ENCODE data around the gene C2CD3. TPM values are rescaled to one million over a fixed set of nuclear protein-coding genes. Genes with fewer than 3 reads are reported as not detected.
"Not testable (repeated sequence)": the region's sequence is repeated elsewhere in the genome, so short reads cannot be mapped to it uniquely, and the experiment has no call there.

The C2CD3 gene
- total RNA-seq, 2 donors from 2014 or later, result 31.1 to 35.2 TPM

DNA sequence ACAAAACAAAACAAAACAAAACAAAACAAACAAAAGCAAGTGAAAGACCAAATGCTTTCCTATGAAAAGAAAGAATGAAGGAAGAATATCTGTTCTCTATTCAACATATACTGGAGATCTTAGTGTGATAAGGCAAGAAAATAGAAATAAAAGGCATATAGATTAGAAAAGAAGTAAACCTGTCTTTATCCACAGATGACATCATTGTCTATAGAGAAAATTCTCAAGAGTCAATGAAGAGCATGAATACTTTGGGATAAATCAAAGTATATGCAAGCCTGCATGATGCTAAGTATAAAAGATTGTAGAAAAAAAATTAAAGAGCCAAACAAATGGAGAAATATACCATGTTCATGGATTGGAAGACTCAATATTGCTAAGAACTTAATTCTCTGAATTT is 17.6 kb downstream of the C2CD3 start:
- Mint-ChIP-seq H3K27ac (no peak overlapping the region), H3K27me3 (ENCODE audit: low read depth) (no peaks in the 10 kb centered on the region), H3K4me1 (ENCODE audit: low read depth) (no peaks in the 10 kb centered on the region), H3K9me3 (no peaks in the 10 kb centered on the region), H3K4me3 (no peak overlapping the region), H3K36me3 (ENCODE audit: insufficient read depth in 2 of 2) (peaks cover 3 to 7% of the 10 kb centered on the region in 2 donors)
- no peak for ATAC-seq (replicated peaks in 1 of 2)
- DNase-seq, result no peak

DNA sequence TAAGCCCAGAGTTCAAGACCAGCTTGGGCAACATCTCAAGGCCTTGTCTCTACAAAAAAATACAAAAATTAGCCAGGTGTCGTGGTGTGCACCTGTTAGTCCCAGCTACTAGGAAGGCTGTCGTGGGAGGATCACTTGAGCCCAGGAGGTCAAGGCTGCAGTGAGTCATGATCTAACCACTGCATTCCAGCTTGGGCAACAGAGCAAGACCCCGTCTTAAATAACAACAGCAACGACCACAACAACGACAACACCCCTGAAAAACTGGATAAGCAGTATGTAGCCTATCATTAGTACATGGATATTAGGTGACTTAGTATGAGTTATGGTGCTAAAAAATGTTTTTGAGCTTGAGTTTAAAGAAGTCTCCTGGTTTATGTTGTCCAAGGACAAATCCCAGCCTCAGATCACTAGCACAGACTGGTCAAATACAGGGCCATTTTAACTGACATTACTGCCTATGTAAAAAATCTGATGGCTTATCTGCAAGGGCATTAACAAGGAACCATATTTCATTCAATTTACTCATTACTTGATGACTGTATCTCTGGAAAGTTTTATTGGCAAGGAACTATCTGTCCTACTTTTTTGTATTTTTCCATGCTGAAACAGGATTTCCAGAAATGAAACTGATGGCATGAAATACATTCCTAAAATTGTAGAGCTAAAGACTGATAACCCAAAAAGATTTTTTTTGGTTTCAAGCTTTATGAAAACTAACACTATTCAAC is 23.4 kb downstream of the C2CD3 start:
- DNase-seq (no peak), ATAC-seq (replicated peaks in 1 of 2) (no peak)
- no peaks in the 10 kb centered on the region for H3K9me3 Mint-ChIP-seq
- peaks cover 4% of the 10 kb centered on the region for H3K4me1 Mint-ChIP-seq (ENCODE audit: low read depth)
- H3K27me3 Mint-ChIP-seq (ENCODE audit: low read depth), result no peaks in the 10 kb centered on the region
- H3K27ac Mint-ChIP-seq, result no peak overlapping the region
- H3K4me3 Mint-ChIP-seq, result no peak overlapping the region
- peaks cover 1% of the 10 kb centered on the region in 2 donors for H3K36me3 Mint-ChIP-seq (ENCODE audit: insufficient read depth in 2 of 2)

DNA sequence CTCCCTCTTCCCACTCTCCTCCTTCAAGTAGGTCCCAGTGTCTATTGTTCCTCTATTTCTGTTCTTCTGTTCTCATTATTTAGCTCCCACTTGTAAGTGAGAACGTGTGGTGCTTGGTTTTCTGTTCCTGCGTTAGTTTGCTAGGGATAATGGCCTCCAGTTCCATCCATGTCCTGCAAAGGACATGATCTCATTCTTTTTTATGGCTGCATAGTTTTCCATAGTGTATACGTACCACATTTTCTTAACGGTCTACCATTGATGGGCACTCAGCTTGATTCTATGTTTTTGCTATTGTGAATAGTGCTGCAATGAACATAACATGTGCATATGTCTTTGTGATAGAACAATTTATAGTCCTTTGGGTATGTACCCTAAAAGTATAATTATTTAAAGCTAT is 26.2 kb downstream of the C2CD3 start:
- Mint-ChIP-seq H3K4me3 (no peak overlapping the region), H3K36me3 (ENCODE audit: insufficient read depth in 2 of 2) (peaks cover 0 to 1% of the 10 kb centered on the region in 2 donors)

DNA sequence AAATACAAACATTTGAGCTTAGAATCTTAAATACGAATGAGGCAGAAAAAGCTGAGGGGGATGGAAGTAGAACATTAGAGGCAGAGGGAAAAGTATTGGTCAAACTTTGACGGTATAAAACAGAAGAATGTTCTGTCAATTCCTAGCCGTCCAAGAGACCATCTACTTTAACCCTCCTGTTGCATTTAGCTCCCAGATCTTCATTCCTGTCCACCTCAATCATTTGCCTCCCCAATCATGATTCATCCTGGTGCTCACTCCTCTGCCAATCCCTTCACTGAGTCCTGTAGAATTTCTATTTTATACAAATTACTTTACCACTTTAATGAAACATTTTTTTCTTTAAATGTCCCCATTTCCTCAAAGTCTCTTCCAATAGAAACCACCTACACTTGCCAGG is 28.2 kb downstream of the C2CD3 start:
- DNase-seq, result no peak
- no peak overlapping the region for H3K4me3 Mint-ChIP-seq
- peaks cover 4% of the 10 kb centered on the region for H3K4me1 Mint-ChIP-seq (ENCODE audit: low read depth)
- peak overlapping the region; percentile 13 for H3K27ac Mint-ChIP-seq
- no peak for ATAC-seq (replicated peaks in 1 of 2)
- no peaks in the 10 kb centered on the region for H3K27me3 Mint-ChIP-seq (ENCODE audit: low read depth)
- peaks cover 3 to 6% of the 10 kb centered on the region in 2 donors for H3K36me3 Mint-ChIP-seq (ENCODE audit: insufficient read depth in 2 of 2)
- H3K9me3 Mint-ChIP-seq, result no peaks in the 10 kb centered on the region

More for the DNA sequence above, 26.2 kb downstream of the C2CD3 start:
- Mint-ChIP-seq H3K9me3 (no peaks in the 10 kb centered on the region), H3K27ac (no peak overlapping the region), H3K27me3 (ENCODE audit: low read depth) (no peaks in the 10 kb centered on the region), H3K4me1 (ENCODE audit: low read depth) (peaks cover 4% of the 10 kb centered on the region)
- no peak for ATAC-seq (replicated peaks in 1 of 2)
- DNase-seq, result no peak

DNA sequence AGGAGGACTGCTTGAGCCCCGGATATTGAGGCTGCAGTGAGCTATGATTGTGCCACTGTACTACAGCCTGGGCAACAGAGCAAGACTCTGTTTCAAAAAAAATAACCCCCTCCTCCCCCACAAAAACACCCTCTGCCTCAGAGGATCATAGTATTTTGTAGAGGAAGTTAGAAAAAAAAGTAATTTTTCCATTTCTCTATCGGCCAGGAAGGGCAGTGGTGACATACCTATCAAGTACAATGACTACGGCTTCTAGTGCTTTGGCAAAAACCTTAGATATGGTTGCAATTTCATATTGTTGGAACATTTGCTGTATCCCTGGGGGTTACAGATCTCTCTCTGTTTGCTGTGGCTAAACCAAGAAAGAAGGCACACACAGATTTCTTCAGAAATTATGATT is 28.9 kb downstream of the C2CD3 start:
- H3K36me3 Mint-ChIP-seq (ENCODE audit: insufficient read depth in 2 of 2), result peaks cover 3 to 6% of the 10 kb centered on the region in 2 donors
- H3K4me3 Mint-ChIP-seq, result no peak overlapping the region
- peaks cover 4% of the 10 kb centered on the region for H3K4me1 Mint-ChIP-seq (ENCODE audit: low read depth)
- no peaks in the 10 kb centered on the region for H3K27me3 Mint-ChIP-seq (ENCODE audit: low read depth)
- H3K9me3 Mint-ChIP-seq, result no peaks in the 10 kb centered on the region
- DNase-seq (no peak), ATAC-seq (replicated peaks in 1 of 2) (no peak)
- H3K27ac Mint-ChIP-seq, result no peak overlapping the region

DNA sequence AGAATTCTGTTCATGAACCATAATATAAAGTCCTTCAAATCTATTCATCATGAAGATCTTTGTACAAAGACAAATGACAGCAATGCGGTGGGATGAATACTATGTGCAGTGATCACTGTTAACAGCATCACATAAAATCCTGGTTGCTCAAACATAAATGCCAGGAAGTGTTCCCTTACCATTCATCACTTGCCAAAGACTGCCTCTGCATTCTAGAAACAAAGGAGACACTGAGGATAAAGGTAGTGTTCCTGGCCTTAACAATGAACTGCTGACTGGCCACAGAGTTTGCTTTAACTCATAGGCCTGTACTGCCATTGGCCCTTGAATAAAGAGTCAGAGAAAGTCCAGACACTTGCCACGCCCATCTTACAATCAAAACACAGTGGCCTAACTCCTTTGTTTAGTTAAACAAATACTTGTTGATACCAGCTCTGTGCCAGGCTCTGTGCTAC is 29.5 kb downstream of the C2CD3 start:
- Mint-ChIP-seq H3K36me3 (ENCODE audit: insufficient read depth in 2 of 2) (peaks cover 3 to 6% of the 10 kb centered on the region in 2 donors), H3K27me3 (ENCODE audit: low read depth) (no peaks in the 10 kb centered on the region), H3K4me3 (no peak overlapping the region), H3K27ac (no peak overlapping the region), H3K9me3 (no peaks in the 10 kb centered on the region), H3K4me1 (ENCODE audit: low read depth) (peaks cover 4% of the 10 kb centered on the region)
- ATAC-seq (replicated peaks in 1 of 2) (no peak), DNase-seq (no peak)

DNA sequence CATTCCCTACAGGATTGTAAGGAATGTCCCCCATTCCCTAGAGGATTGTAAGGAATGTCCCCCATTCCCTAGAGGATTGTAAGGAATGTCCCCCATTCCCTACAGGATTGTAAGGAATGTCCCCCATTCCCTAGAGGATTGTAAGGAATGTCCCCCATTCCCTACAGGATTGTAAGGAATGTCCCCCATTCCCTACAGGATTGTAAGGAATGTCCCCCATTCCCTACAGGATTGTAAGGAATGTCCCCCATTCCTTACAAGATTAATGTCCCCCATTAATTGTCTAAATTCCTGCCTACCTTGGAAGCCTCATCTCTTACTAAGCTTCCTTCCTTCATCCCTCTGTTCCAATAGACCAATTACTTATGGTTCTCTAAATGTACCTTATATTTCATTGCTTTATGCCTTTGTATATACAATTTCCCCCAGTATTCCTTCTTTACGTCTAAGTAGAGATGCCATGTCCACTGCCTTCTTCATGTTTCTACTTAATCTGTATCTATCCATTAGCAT is 30.8 kb downstream of the C2CD3 start:
- not testable (repeated sequence) for H3K27ac Mint-ChIP-seq; H3K4me1 Mint-ChIP-seq (ENCODE audit: low read depth); DNase-seq; H3K36me3 Mint-ChIP-seq (ENCODE audit: insufficient read depth in 2 of 2); H3K9me3 Mint-ChIP-seq; ATAC-seq (replicated peaks in 1 of 2); H3K27me3 Mint-ChIP-seq (ENCODE audit: low read depth); H3K4me3 Mint-ChIP-seq

DNA sequence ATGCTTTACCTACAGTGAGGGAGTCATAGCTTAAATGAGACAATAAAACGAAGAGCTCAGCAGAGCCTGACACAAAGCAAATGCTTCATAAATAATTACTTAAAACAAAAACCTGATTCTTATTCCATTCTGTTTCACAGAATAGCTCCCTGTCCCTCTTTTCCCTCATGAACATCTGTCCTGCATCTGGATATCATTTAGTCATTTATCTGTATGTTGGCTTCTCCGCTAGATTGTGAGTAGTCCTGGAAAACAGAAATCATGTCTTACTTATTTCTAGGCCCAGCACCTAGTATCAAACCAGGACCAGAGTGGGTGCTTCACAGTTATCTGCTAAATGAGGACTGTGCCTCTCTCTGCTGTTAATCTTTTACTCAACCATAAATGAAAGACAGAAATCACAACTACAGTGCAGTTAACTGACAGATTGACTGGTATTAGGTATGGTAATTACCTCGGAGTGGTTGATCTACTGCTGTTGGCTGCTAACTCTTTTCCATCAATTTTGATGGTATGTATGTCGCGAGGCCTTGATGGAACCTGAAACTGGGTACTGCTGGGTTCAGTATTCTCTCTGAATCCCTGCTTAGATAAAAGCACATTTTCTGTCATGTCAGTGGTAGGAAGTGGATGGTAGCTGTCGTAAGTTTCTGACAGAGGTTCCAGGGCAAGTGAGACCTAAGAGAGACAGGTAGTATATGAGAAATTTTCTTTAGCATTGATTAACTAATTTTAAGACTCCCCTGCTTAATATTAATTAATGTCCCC is 31.5 kb downstream of the C2CD3 start:
- peaks cover under 1% of the 10 kb centered on the region for H3K4me1 Mint-ChIP-seq (ENCODE audit: low read depth)

DNA sequence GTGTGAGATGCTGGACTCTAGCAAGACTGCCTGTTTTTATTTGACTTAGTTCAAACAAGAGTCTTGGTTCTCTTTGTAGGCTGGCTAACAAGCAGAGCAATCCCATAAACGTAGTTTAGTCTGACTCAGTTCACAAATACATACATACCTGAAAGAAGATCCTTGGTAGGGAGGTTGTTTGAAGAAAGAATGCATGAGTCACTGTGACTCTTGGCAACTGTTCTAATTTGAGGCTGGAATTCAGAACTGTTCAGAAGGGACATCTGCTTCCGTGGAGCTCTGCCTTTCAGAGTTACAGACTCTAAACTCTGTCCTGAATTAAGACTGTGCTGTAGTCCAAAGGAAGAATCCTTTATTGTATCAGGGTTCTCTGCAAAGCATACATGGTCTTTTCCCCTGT is 32.2 kb downstream of the C2CD3 start:
- Mint-ChIP-seq H3K4me1 (ENCODE audit: low read depth) (no peaks in the 10 kb centered on the region), H3K27ac (no peak overlapping the region), H3K9me3 (no peaks in the 10 kb centered on the region), H3K4me3 (no peak overlapping the region), H3K27me3 (ENCODE audit: low read depth) (no peaks in the 10 kb centered on the region), H3K36me3 (ENCODE audit: insufficient read depth in 2 of 2) (peaks cover 2 to 10% of the 10 kb centered on the region in 2 donors)
- ATAC-seq (replicated peaks in 1 of 2), result no peak
- DNase-seq, result no peak

More for the DNA sequence above, 31.5 kb downstream of the C2CD3 start:
- peaks cover 2 to 10% of the 10 kb centered on the region in 2 donors for H3K36me3 Mint-ChIP-seq (ENCODE audit: insufficient read depth in 2 of 2)
- ATAC-seq (replicated peaks in 1 of 2) (no peak), DNase-seq (no peak)
- H3K27ac Mint-ChIP-seq, result no peak overlapping the region
- no peaks in the 10 kb centered on the region for H3K27me3 Mint-ChIP-seq (ENCODE audit: low read depth)
- no peak overlapping the region for H3K4me3 Mint-ChIP-seq
- H3K9me3 Mint-ChIP-seq, result no peaks in the 10 kb centered on the region

DNA sequence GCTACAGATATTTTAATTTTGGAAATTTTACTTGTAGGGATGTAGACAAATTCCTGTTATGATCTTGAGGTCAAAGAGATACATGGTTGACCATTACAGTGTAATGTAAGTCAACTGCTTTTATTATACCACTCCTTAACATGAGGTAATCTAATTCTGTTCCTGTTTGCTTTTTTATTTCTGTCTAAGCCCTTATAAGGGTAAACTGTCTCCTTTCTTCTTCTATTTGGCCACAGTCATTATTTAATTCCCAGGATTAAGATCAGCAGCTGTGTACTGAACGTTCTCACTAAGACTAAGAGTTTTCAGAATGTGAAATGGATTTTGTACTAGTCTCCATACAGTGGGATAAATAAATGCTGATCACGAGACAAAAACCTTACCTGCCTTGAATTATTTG is 32.8 kb downstream of the C2CD3 start:
- ATAC-seq (replicated peaks in 1 of 2), result no peak
- Mint-ChIP-seq H3K27ac (no peak overlapping the region), H3K9me3 (no peaks in the 10 kb centered on the region), H3K36me3 (ENCODE audit: insufficient read depth in 2 of 2) (peaks cover 2 to 10% of the 10 kb centered on the region in 2 donors), H3K27me3 (ENCODE audit: low read depth) (no peaks in the 10 kb centered on the region), H3K4me3 (no peak overlapping the region), H3K4me1 (ENCODE audit: low read depth) (no peaks in the 10 kb centered on the region)
- no peak for DNase-seq

DNA sequence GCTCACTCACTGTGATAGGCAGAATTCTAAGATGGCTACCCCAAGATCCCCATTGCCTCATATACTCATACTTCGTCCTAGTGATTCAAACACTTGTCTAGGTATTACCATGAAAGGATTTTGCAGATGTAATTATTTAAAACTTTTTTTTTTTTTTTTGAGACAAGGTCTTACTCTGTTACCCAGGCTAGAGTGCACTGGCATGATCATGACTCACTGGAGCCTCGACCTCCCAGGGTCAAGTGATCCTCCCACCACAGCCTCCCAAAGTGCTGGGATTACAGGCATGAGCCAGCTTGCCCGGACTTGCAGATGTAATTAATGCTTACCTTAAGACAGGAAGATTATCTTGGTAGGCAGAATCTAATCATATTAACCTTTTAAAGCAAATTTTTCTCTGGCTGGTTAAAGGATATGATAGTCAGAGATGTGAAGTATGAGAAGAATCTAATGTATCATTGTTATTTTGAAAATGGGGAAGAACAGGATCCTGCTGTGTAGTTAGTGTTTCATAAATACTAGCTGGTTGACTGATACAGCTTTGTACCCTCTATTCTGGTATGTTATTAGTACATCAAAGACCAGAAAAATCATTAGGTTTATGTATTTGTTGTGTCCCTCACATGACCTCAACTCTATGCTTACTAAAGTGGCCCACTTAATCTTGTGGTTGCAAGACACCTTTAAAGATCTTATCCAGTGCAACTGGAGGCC is 35.5 kb downstream of the C2CD3 start:
- H3K27me3 Mint-ChIP-seq (ENCODE audit: low read depth), result no peaks in the 10 kb centered on the region
- DNase-seq (no peak), ATAC-seq (replicated peaks in 1 of 2) (no peak)
- no peak overlapping the region for H3K4me3 Mint-ChIP-seq
- peaks cover 5 to 19% of the 10 kb centered on the region in 2 donors for H3K36me3 Mint-ChIP-seq (ENCODE audit: insufficient read depth in 2 of 2)
- no peaks in the 10 kb centered on the region for H3K4me1 Mint-ChIP-seq (ENCODE audit: low read depth)
- no peak overlapping the region for H3K27ac Mint-ChIP-seq
- no peaks in the 10 kb centered on the region for H3K9me3 Mint-ChIP-seq

DNA sequence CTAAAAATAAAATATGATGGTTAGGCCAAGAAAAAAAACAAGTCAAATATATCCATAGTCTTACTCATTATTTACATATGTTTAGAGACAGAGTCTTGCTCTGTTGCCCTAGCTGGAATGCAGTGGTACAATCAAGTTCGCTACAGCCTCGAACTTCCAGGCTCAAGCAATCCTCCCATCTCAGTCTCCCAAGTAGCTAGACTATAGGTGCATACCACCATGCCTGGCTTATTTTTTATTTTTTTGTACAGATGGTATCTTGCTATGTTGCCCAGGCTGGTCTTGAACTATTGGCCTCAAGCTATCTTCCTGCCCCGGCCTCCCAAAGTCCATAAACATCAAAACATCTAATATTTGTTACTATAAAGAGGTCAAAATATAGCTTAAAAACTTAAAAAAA is 36.1 kb downstream of the C2CD3 start:
- Mint-ChIP-seq H3K27ac (no peak overlapping the region), H3K9me3 (no peaks in the 10 kb centered on the region), H3K4me1 (ENCODE audit: low read depth) (no peaks in the 10 kb centered on the region), H3K27me3 (ENCODE audit: low read depth) (no peaks in the 10 kb centered on the region), H3K4me3 (no peak overlapping the region), H3K36me3 (ENCODE audit: insufficient read depth in 2 of 2) (peaks cover 5 to 22% of the 10 kb centered on the region in 2 donors)
- ATAC-seq (replicated peaks in 1 of 2) (no peak), DNase-seq (no peak)

DNA sequence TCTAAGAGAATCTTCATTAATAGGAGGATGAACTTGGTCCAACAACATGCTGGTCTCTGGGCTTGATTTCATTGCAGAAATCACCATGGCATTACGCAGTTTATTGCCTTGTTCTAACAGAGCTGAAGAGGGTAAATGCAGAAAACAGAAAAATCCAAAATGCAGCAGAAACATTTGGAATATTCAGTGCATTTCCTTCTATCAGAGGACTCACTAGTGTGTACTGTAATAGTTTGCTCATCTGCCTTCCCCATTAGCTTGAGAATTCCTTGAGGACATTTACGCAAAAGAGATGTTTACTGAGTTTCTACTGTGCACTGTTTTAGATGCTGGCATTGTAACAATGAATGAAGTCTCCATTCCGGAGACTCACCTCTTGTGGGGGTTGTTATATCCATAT is 37.4 kb downstream of the C2CD3 start:
- Mint-ChIP-seq H3K27ac (no peak overlapping the region), H3K4me3 (no peak overlapping the region), H3K9me3 (no peaks in the 10 kb centered on the region), H3K36me3 (ENCODE audit: insufficient read depth in 2 of 2) (peaks cover 4 to 20% of the 10 kb centered on the region in 2 donors), H3K4me1 (ENCODE audit: low read depth) (no peaks in the 10 kb centered on the region), H3K27me3 (ENCODE audit: low read depth) (no peaks in the 10 kb centered on the region)
- ATAC-seq (replicated peaks in 1 of 2), result no peak
- no peak for DNase-seq

All from activated T-cell treated with anti-CD3 and anti-CD28 coated beads, Interleukin-2, amount 50 U/mL, for 72 hours (primary cell).